Measurements from ENCODE around the gene MRM2. TPM values are rescaled to one million over a fixed set of nuclear protein-coding genes. Genes with fewer than 3 reads are reported as not detected.

The MRM2 gene
- total and polyA plus RNA-seq, 7 experiments from 2014 or later: 7.1 to 58.3 (median 20.7) TPM

GRCh38 chr7:2210551-2211258 lies 31.3 kb downstream of the MRM2 start:
- no peak for ATAC-seq
- Histone ChIP-seq H3K4me3 (ENCODE audit: low read length) (no peak overlapping the region), H3K4me1 (ENCODE audit: control insufficient read depth in 2 of 2, insufficient read depth in 2 of 2, low read length in 2 of 2) (no peaks in the 10 kb centered on the region), H3K27me3 (ENCODE audit: control insufficient read depth in 2 of 2, insufficient read depth in 2 of 2, low read length in 2 of 2) (no peaks in the 10 kb centered on the region), H3K9me3 (ENCODE audit: control insufficient read depth in 2 of 3, low read length in 3 of 3) (no peaks in the 10 kb centered on the region), H3K36me3 (ENCODE audit: control insufficient read depth in 2 of 3, insufficient read depth in 3 of 3, low read length in 3 of 3) (peaks cover 0 to 70% (median 3%) of the 10 kb centered on the region in 3 experiments), H3K27ac (ENCODE audit: low read depth, low read length) (no peak overlapping the region)
- Mint-ChIP-seq H3K27ac (no peak overlapping the region), H3K4me1 (peaks cover 0 to 12% (median 0%) of the 10 kb centered on the region in 7 donors), H3K36me3 (peaks cover 14 to 52% (median 25%) of the 10 kb centered on the region in 5 donors), H3K4me3 (no peak overlapping the region), H3K9me3 (no peaks in the 10 kb centered on the region), H3K27me3 (no peaks in the 10 kb centered on the region)
- DNase-seq: no peak
- intact Hi-C loops (cut with micrococcal nuclease): no loop called here
- CTCF ChIA-PET: interaction anchor here (0.7 kb wide), 1 partner anchor 423 kb away, joined by 3 read pairs; no protein-coding TSS in a partner anchor
- POLR2A ChIA-PET: no interaction called here

- intact Hi-C loops (cut with micrococcal nuclease): loop anchor here in 1 of 2 donors (1.0 to 2.0 kb wide), 2 partner anchors 545 to 631 kb away; no protein-coding TSS in a partner anchor
- ChIA-PET POLR2A (interaction anchor here (0.7 kb wide), 1 partner anchor 479 kb away, joined by 3 read pairs; no protein-coding TSS in a partner anchor), CTCF (no interaction called here)
- H3K4me3 ChIP-seq (ENCODE audit: low read length): no peak overlapping the region
- Mint-ChIP-seq H3K4me3 (no peak overlapping the region), H3K4me1 (peaks cover 0 to 12% (median 0%) of the 10 kb centered on the region in 7 donors), H3K27ac (no peak overlapping the region), H3K36me3 (peaks cover 10 to 51% (median 20%) of the 10 kb centered on the region in 5 donors), H3K9me3 (no peaks in the 10 kb centered on the region), H3K27me3 (no peaks in the 10 kb centered on the region)
- no peak overlapping the region for H3K27ac ChIP-seq (ENCODE audit: low read depth, low read length)
- H3K27me3 ChIP-seq (ENCODE audit: control insufficient read depth in 2 of 2, insufficient read depth in 2 of 2, low read length in 2 of 2): no peaks in the 10 kb centered on the region
- peaks cover 0 to 63% (median 3%) of the 10 kb centered on the region in 3 experiments for H3K36me3 ChIP-seq (ENCODE audit: control insufficient read depth in 2 of 3, insufficient read depth in 3 of 3, low read length in 3 of 3)
- no peak for ATAC-seq
- no peak for DNase-seq
- no peaks in the 10 kb centered on the region for H3K9me3 ChIP-seq (ENCODE audit: control insufficient read depth in 2 of 3, low read length in 3 of 3)
- H3K4me1 ChIP-seq (ENCODE audit: control insufficient read depth in 2 of 2, insufficient read depth in 2 of 2, low read length in 2 of 2): no peaks in the 10 kb centered on the region
Measured at GRCh38 chr7:2209961-2210323, 32.1 kb downstream of the MRM2 start.

GRCh38 chr7:2209146-2209960 lies 32.7 kb downstream of the MRM2 start:
- Mint-ChIP-seq H3K27ac (no peak overlapping the region), H3K27me3 (no peaks in the 10 kb centered on the region), H3K4me3 (no peak overlapping the region), H3K9me3 (no peaks in the 10 kb centered on the region), H3K4me1 (peaks cover 0 to 10% (median 0%) of the 10 kb centered on the region in 7 donors), H3K36me3 (peaks cover 10 to 49% (median 20%) of the 10 kb centered on the region in 5 donors)
- no peaks in the 10 kb centered on the region for H3K9me3 ChIP-seq (ENCODE audit: control insufficient read depth in 2 of 3, low read length in 3 of 3)
- H3K36me3 ChIP-seq (ENCODE audit: control insufficient read depth in 2 of 3, insufficient read depth in 3 of 3, low read length in 3 of 3): peaks cover 0 to 57% (median 3%) of the 10 kb centered on the region in 3 experiments
- DNase-seq (peak in 8 of 9 donors; percentile 11 to 41 (median 28)), ATAC-seq (peak; percentile 62)
- intact Hi-C loops (cut with micrococcal nuclease): loop anchor here in 1 of 2 donors (1.0 to 2.0 kb wide), 2 partner anchors 545 to 630 kb away; no protein-coding TSS in a partner anchor
- no peaks in the 10 kb centered on the region for H3K4me1 ChIP-seq (ENCODE audit: control insufficient read depth in 2 of 2, insufficient read depth in 2 of 2, low read length in 2 of 2)
- no peak overlapping the region for H3K4me3 ChIP-seq (ENCODE audit: low read length)
- ChIA-PET CTCF (no interaction called here), POLR2A (interaction anchor here (0.7 kb wide), 1 partner anchor 480 kb away, joined by 3 read pairs; no protein-coding TSS in a partner anchor)
- no peak overlapping the region for H3K27ac ChIP-seq (ENCODE audit: low read depth, low read length)
- H3K27me3 ChIP-seq (ENCODE audit: control insufficient read depth in 2 of 2, insufficient read depth in 2 of 2, low read length in 2 of 2): no peaks in the 10 kb centered on the region

- DNase-seq: no peak
- H3K27me3 ChIP-seq (ENCODE audit: control insufficient read depth in 2 of 2, insufficient read depth in 2 of 2, low read length in 2 of 2): no peaks in the 10 kb centered on the region
- no peaks in the 10 kb centered on the region for H3K9me3 Mint-ChIP-seq
- intact Hi-C loops (cut with micrococcal nuclease): loop anchor here in 1 of 2 donors (1.0 to 2.0 kb wide), 2 partner anchors 544 to 629 kb away; no protein-coding TSS in a partner anchor
- no peak for ATAC-seq
- no peak overlapping the region for H3K4me3 ChIP-seq (ENCODE audit: low read length)
- no peak overlapping the region for H3K27ac Mint-ChIP-seq
- H3K9me3 ChIP-seq (ENCODE audit: control insufficient read depth in 2 of 3, low read length in 3 of 3): no peaks in the 10 kb centered on the region
- POLR2A ChIA-PET: no interaction called here
- peaks cover 6 to 49% (median 14%) of the 10 kb centered on the region in 5 donors for H3K36me3 Mint-ChIP-seq
- no peaks in the 10 kb centered on the region for H3K27me3 Mint-ChIP-seq
- no peak overlapping the region for H3K4me3 Mint-ChIP-seq
- H3K4me1 Mint-ChIP-seq: peaks cover 0 to 7% (median 0%) of the 10 kb centered on the region in 7 donors
- H3K4me1 ChIP-seq (ENCODE audit: control insufficient read depth in 2 of 2, insufficient read depth in 2 of 2, low read length in 2 of 2): no peaks in the 10 kb centered on the region
- CTCF ChIA-PET: no interaction called here
- no peak overlapping the region for H3K27ac ChIP-seq (ENCODE audit: low read depth, low read length)
- peaks cover 0 to 52% (median 3%) of the 10 kb centered on the region in 3 experiments for H3K36me3 ChIP-seq (ENCODE audit: control insufficient read depth in 2 of 3, insufficient read depth in 3 of 3, low read length in 3 of 3)
Measured at GRCh38 chr7:2208712-2209111, 33.3 kb downstream of the MRM2 start.

GRCh38 chr7:2205036-2205780 lies 36.8 kb downstream of the MRM2 start:
- CTCF ChIA-PET: no interaction called here
- peaks cover 0 to 34% (median 9%) of the 10 kb centered on the region in 5 donors for H3K36me3 Mint-ChIP-seq

GRCh38 chr7:2204446-2204845 lies 37.6 kb downstream of the MRM2 start:
- Histone ChIP-seq H3K36me3 (ENCODE audit: control insufficient read depth in 2 of 3, insufficient read depth in 3 of 3, low read length in 3 of 3) (peaks cover 0 to 35% (median 3%) of the 10 kb centered on the region in 3 experiments), H3K27ac (ENCODE audit: low read depth, low read length) (no peak overlapping the region), H3K9me3 (ENCODE audit: control insufficient read depth in 2 of 3, low read length in 3 of 3) (no peaks in the 10 kb centered on the region), H3K4me3 (ENCODE audit: low read length) (no peak overlapping the region), H3K4me1 (ENCODE audit: control insufficient read depth in 2 of 2, insufficient read depth in 2 of 2, low read length in 2 of 2) (no peaks in the 10 kb centered on the region), H3K27me3 (ENCODE audit: control insufficient read depth in 2 of 2, insufficient read depth in 2 of 2, low read length in 2 of 2) (no peaks in the 10 kb centered on the region)
- no peaks in the 10 kb centered on the region for H3K9me3 Mint-ChIP-seq
- H3K36me3 Mint-ChIP-seq: peaks cover 0 to 39% (median 9%) of the 10 kb centered on the region in 5 donors
- intact Hi-C loops (cut with micrococcal nuclease): no loop called here
- DNase-seq (no peak), ATAC-seq (no peak)
- H3K4me1 Mint-ChIP-seq: peaks cover 0 to 4% (median 0%) of the 10 kb centered on the region in 7 donors
- H3K27ac Mint-ChIP-seq: peak overlapping the region in 1 of 9 donors; percentile 57
- ChIA-PET CTCF (no interaction called here), POLR2A (no interaction called here)
- H3K27me3 Mint-ChIP-seq: no peaks in the 10 kb centered on the region
- no peak overlapping the region for H3K4me3 Mint-ChIP-seq

More at GRCh38 chr7:2205036-2205780, 36.8 kb downstream of the MRM2 start:
- H3K36me3 ChIP-seq (ENCODE audit: control insufficient read depth in 2 of 3, insufficient read depth in 3 of 3, low read length in 3 of 3): peaks cover 0 to 28% (median 3%) of the 10 kb centered on the region in 3 experiments
- intact Hi-C loops (cut with micrococcal nuclease): no loop called here
- ATAC-seq (no peak), DNase-seq (no peak)
- H3K4me1 Mint-ChIP-seq: peaks cover 0 to 7% (median 0%) of the 10 kb centered on the region in 7 donors
- no peak overlapping the region for H3K4me3 ChIP-seq (ENCODE audit: low read length)
- no peak overlapping the region for H3K27ac ChIP-seq (ENCODE audit: low read depth, low read length)
- no peaks in the 10 kb centered on the region for H3K27me3 Mint-ChIP-seq
- H3K4me3 Mint-ChIP-seq: no peak overlapping the region
- no peaks in the 10 kb centered on the region for H3K9me3 ChIP-seq (ENCODE audit: control insufficient read depth in 2 of 3, low read length in 3 of 3)
- no peaks in the 10 kb centered on the region for H3K9me3 Mint-ChIP-seq
- H3K27me3 ChIP-seq (ENCODE audit: control insufficient read depth in 2 of 2, insufficient read depth in 2 of 2, low read length in 2 of 2): no peaks in the 10 kb centered on the region
- H3K27ac Mint-ChIP-seq: peak overlapping the region in 1 of 9 donors; percentile 20
- POLR2A ChIA-PET: no interaction called here
- H3K4me1 ChIP-seq (ENCODE audit: control insufficient read depth in 2 of 2, insufficient read depth in 2 of 2, low read length in 2 of 2): no peaks in the 10 kb centered on the region
